ENCODE results near the gene ZNF774.
A peak's percentile ranks its signal among the peaks of the same experiment; 100 is the strongest.

GRCh38 chr15:90306560-90306959 is 45.5 kb upstream of the ZNF774 start:
- TF ChIP-seq CTCF (IDR thresholded peaks at IDR 0.05) = peak in 1 of 4 experiments; percentile 3
- no peak for TF ChIP-seq POLR2A (IDR thresholded peaks at IDR 0.05)

Data from uterus (tissue), 2 donors.